PC-9 (cell line): ENCODE data around the gene PMM2. TPM values are rescaled to one million over a fixed set of nuclear protein-coding genes. Genes with fewer than 3 reads are reported as not detected.

ENCODE experiments used
- BruUV-seq: library from RNA; stranded (reverse); fragments of 400-500 nt; replicated peaks from 2 replicates; lab custom pipeline; 2021; lab: Mats Ljungman, UMichigan
- CTCF ChIA-PET: fragments of 300-600 bp; sonication (Branson Sonifier 250); formaldehyde crosslinking; loops from one replicate; lab custom pipeline; 2022; ENCODE audit warnings: antibody characterized with exemption; lab: Charles Lee
- POLR2A ChIA-PET: fragments of 300-600 bp; sonication (Branson Sonifier 250); formaldehyde crosslinking; loops from one replicate; lab custom pipeline; 2022; ENCODE audit warnings: antibody characterized with exemption; ENCODE audit not compliant: unreplicated experiment; lab: Charles Lee
- DNase-seq, 2 experiments: peaks; one replicate each; pipeline versions ENCODE4 v3.0.0 to v3.0.0-alpha.2; 2015 to 2022; ENCODE audit warnings: mixed read lengths in 1 of 2
- H2AFZ ChIP-seq: fragments of 200-600 bp; sonication (generic); 2 replicates; pipeline ENCODE4 v1.8.1; 2017; ENCODE audit warnings: antibody characterized with exemption
- H3F3A ChIP-seq: fragments of 200-600 bp; sonication (generic); 2 replicates; pipeline ENCODE4 v1.8.1; 2017; ENCODE audit warnings: antibody characterized with exemption, mild to moderate bottlenecking, low read depth; ENCODE audit not compliant: insufficient read depth
- H3K27ac ChIP-seq: fragments of 200-600 bp; sonication (generic); 2 replicates; pipeline ENCODE4 v1.6.1; 2016; ENCODE audit warnings: mixed run types
- H3K27me3 ChIP-seq: fragments of 200-600 bp; sonication (generic); 2 replicates; pipeline ENCODE4 v1.6.1; 2016; ENCODE audit warnings: low read depth, mixed run types; ENCODE audit not compliant: insufficient read depth
- H3K36me3 ChIP-seq: fragments of 200-600 bp; sonication (generic); 2 replicates; pipeline ENCODE4 v1.6.1; 2016; ENCODE audit warnings: low read depth, mixed run types
- H3K4me1 ChIP-seq: fragments of 200-600 bp; sonication (generic); replicated peaks from 2 replicates; pipeline ENCODE4 v1.6.1; 2016; ENCODE audit warnings: mixed run types; ENCODE audit not compliant: insufficient read depth
- H3K4me2 ChIP-seq: fragments of 200-600 bp; sonication (generic); 2 replicates; pipeline ENCODE4 v1.6.1; 2017; ENCODE audit warnings: mixed run types
- H3K4me3 ChIP-seq: fragments of 200-600 bp; sonication (generic); 2 replicates; pipeline ENCODE4 v1.6.1; 2016; ENCODE audit warnings: mixed run types
- H3K79me2 ChIP-seq: fragments of 200-600 bp; sonication (generic); 2 replicates; pipeline ENCODE4 v1.6.1; 2017; ENCODE audit warnings: low read depth, mixed run types
- H3K9me2 ChIP-seq: fragments of 200-600 bp; sonication (generic); 2 replicates; pipeline ENCODE4 v1.8.1; 2017; ENCODE audit warnings: mild to moderate bottlenecking; ENCODE audit not compliant: insufficient read depth
- H3K9me3 ChIP-seq: fragments of 200-600 bp; sonication (generic); 2 replicates; pipeline ENCODE4 v1.8.1; 2016; ENCODE audit warnings: low read depth; ENCODE audit not compliant: insufficient read depth
- H4K20me1 ChIP-seq: fragments of 200-600 bp; sonication (generic); 2 replicates; pipeline ENCODE4 v1.8.1; 2017; ENCODE audit not compliant: insufficient read depth
- EZH2 ChIP-seq: fragments of 200-600 bp; sonication (generic); IDR thresholded peaks from 2 replicates; pipeline ENCODE4 v1.8.0; 2017; ENCODE audit warnings: antibody characterized with exemption, low read depth
- intact Hi-C: fragments of 100-400 bp; cut with micrococcal nuclease; formaldehyde crosslinking; loops from one replicate; pipeline ENCODE4 v1.10.0; 2022; ENCODE audit not compliant: unreplicated experiment
- total RNA-seq: library from RNA; stranded (reverse); gene quantifications from 2 replicates; pipeline ENCODE4 v1.2.3, GENCODE V29; 2021
- TF ChIP-seq, protein P1 (sequence below): fragments of 200-600 bp; sonication (generic); conservative IDR thresholded peaks from 2 replicates; pipeline ENCODE4 v1.6.1; 2017; ENCODE audit warnings: mixed run types, antibody characterized with exemption, mild to moderate bottlenecking, moderate library complexity

Gene PMM2
- total RNA-seq, 1 experiment from 2014 or later, result 54.4 TPM

DNA sequence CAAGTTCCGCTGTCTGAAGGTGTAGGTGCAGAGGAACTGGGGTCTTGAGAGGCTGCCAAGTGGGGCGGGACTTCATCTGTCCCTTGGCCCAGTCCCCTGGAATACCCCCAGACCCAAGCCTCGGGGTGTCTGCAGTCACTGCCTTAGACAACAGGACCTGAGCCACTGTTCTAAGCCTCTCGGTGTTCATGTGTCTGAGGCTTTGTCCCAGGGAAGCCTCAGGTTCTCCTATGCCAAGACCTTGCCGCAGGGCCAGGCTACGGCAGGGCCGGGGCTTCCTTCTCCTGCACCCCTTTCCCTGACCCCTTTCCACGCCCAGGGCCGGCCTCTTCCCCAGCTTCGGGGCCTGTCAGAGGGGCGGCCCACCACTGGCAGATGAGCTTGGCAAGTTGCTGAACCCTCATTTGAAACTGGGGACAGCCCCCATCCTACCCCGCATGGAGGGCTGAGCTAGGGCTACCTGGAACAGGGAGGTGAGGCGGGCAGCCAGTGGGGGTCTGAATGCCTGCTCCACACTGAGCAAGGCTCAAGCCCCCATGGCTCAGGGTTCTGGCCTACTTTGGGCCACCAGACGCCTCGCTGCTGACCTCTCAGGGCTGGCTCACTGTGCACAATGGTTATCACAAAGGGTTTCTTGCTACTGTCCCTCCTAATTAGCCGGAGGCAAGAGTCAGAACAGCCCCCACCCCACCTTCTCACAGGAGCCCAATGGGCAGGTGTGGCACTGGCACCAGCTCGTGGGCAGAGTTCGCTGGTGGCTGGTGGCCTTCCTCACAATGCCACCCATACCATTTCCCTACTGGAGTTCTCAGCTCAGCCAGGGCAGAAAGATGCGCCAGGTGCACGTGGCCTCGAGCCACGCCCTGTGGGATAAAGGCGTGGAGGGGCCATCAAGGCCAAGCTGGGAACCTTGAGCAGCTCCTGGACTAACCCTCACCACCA is 91.6 kb downstream of the PMM2 start:
- H3K9me2 ChIP-seq, result no peaks in the 10 kb centered on the region
- H3K36me3 ChIP-seq, result 0 out of 2 replicates have a peak, but pooled peaks cover 9% of the 10 kb centered on the region
- DNase-seq, result peak in 1 of 2 experiments; percentile 30
- peaks cover 4% of the 10 kb centered on the region for H4K20me1 ChIP-seq
- TF ChIP-seq EZH2, result no peak
- TF ChIP-seq, protein P1, sequence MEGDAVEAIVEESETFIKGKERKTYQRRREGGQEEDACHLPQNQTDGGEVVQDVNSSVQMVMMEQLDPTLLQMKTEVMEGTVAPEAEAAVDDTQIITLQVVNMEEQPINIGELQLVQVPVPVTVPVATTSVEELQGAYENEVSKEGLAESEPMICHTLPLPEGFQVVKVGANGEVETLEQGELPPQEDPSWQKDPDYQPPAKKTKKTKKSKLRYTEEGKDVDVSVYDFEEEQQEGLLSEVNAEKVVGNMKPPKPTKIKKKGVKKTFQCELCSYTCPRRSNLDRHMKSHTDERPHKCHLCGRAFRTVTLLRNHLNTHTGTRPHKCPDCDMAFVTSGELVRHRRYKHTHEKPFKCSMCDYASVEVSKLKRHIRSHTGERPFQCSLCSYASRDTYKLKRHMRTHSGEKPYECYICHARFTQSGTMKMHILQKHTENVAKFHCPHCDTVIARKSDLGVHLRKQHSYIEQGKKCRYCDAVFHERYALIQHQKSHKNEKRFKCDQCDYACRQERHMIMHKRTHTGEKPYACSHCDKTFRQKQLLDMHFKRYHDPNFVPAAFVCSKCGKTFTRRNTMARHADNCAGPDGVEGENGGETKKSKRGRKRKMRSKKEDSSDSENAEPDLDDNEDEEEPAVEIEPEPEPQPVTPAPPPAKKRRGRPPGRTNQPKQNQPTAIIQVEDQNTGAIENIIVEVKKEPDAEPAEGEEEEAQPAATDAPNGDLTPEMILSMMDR, result no peak
- no peak overlapping the region for H3K4me2 ChIP-seq
- ChIA-PET POLR2A (interaction anchor here (0.5 kb wide), 1 partner anchor 72 kb away, joined by 5 read pairs; no protein-coding TSS in a partner anchor), CTCF (interaction anchor here (1.4 kb wide), 1 partner anchor 120 kb away, joined by 5 read pairs; no protein-coding TSS in a partner anchor)
- peaks cover 22% of the 10 kb centered on the region for H3K4me1 ChIP-seq
- no TSS peak for BruUV-seq
- intact Hi-C loops, result no loop called here
- H3F3A ChIP-seq, result peaks cover 37% of the 10 kb centered on the region
- no peaks in the 10 kb centered on the region for H3K27me3 ChIP-seq
- no peaks in the 10 kb centered on the region for H3K9me3 ChIP-seq
- no peak overlapping the region for H2AFZ ChIP-seq
- H3K79me2 ChIP-seq, result no peaks in the 10 kb centered on the region
- no peak overlapping the region for H3K27ac ChIP-seq
- H3K4me3 ChIP-seq, result no peak overlapping the region

DNA sequence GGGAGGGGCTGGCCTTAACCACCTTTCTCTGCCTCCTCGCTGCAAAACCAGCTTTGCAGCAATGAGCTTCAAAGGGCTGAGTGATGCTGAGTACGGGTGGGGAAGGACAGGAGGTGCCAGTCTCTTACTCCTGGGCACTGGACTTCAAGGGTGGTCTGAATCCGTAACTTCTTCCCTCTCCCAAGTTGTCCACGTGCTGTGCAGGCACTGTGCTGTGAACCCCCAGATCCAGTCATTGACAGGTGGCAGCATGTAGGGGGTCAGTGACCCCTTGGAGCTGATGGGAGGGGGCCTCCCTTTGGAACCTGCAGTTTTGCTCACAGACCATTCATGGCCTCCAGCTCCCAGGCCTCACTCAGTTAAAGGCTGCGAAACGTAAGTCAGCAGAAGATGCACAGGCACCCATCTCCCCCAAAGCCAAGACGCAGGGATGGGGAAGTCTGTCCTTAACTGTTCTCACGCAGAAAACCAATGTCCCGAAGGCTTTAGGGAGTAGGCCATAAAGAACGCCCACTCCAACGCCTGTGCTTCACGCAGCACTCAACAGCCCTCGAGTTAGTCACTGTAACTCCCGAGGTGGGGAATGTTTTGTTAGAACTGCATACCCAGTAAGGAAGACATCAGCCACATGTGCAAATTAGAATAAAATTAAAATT is 92.4 kb downstream of the PMM2 start:
- peaks cover 7% of the 10 kb centered on the region for H4K20me1 ChIP-seq
- no TSS peak for BruUV-seq
- no peak for TF ChIP-seq EZH2
- TF ChIP-seq, protein P1, result no peak
- no peaks in the 10 kb centered on the region for H3K27me3 ChIP-seq
- peaks cover 38% of the 10 kb centered on the region for H3F3A ChIP-seq
- H2AFZ ChIP-seq, result no peak overlapping the region
- H3K27ac ChIP-seq, result no peak overlapping the region
- H3K9me2 ChIP-seq, result no peaks in the 10 kb centered on the region
- ChIA-PET CTCF (interaction anchor here (1.4 kb wide), 1 partner anchor 119 kb away, joined by 5 read pairs; no protein-coding TSS in a partner anchor), POLR2A (no interaction called here)
- H3K4me3 ChIP-seq, result no peak overlapping the region
- H3K36me3 ChIP-seq, result peaks cover 13% of the 10 kb centered on the region; the same call in 1 of the 2 replicates
- H3K9me3 ChIP-seq, result no peaks in the 10 kb centered on the region
- intact Hi-C loops, result no loop called here
- no peak overlapping the region for H3K4me2 ChIP-seq
- no peak for DNase-seq
- H3K4me1 ChIP-seq, result peaks cover 18% of the 10 kb centered on the region
- no peaks in the 10 kb centered on the region for H3K79me2 ChIP-seq

DNA sequence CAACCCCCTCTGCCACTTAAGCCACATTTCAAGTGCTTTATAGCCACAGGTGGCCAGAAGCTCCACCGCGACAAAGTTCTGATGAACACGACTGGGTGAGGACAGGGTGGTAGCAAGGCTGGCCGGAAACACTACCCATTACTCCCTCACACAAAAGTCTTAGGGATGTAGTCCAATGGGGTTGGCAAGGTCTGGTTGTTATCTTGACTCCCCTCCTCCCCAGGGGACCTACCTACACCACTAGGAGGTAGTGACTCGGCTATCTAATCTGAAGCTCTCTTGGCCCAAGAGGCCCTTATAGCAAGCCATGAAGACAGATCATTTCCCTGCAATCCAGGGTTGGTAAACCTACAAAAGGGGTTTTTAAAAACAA is 92.9 kb downstream of the PMM2 start:
- Histone ChIP-seq H3K79me2 (no peaks in the 10 kb centered on the region), H3K4me1 (peaks cover 13% of the 10 kb centered on the region), H3K27ac (no peak overlapping the region), H3K4me2 (no peak overlapping the region), H3K4me3 (no peak overlapping the region), H4K20me1 (peaks cover 11% of the 10 kb centered on the region), H3F3A (peaks cover 33% of the 10 kb centered on the region), H2AFZ (no peak overlapping the region), H3K9me2 (no peaks in the 10 kb centered on the region), H3K9me3 (no peaks in the 10 kb centered on the region), H3K27me3 (no peaks in the 10 kb centered on the region), H3K36me3 (peaks cover 18% of the 10 kb centered on the region; the same call in 1 of the 2 replicates)
- ChIA-PET CTCF (interaction anchor here (1.4 kb wide), 1 partner anchor 118 kb away, joined by 5 read pairs; no protein-coding TSS in a partner anchor), POLR2A (no interaction called here)
- intact Hi-C loops, result no loop called here
- no TSS peak for BruUV-seq
- no peak for TF ChIP-seq EZH2
- TF ChIP-seq, protein P1, result no peak
- DNase-seq, result no peak
